Measurements from ENCODE around the gene DNAI1. TPM values are rescaled to one million over a fixed set of nuclear protein-coding genes. Genes with fewer than 3 reads are reported as not detected.

Gene DNAI1
- total RNA-seq, 1 experiment from 2014 or later = 1.1 TPM

- ChIA-PET CTCF (interaction anchor here (1.0 kb wide), 1 partner anchor 703 kb away, joined by 3 read pairs; no protein-coding TSS in a partner anchor), RAD21 (ENCODE audit: low non-redundant PET in 1 of 2, low total read pairs in 2 of 2, uncharacterized antibody in 2 of 2, unreplicated experiment in 2 of 2) (no interaction called here), POLR2A (no interaction called here)
- Histone ChIP-seq H3K4me3 (replicated peaks in 1 of 2; ENCODE audit: low read depth in 1 of 2, low read length in 2 of 2) (no peak overlapping the region), H3K9ac (ENCODE audit: low read length) (no peak overlapping the region), H3K27ac (ENCODE audit: low read depth, low read length) (no peak overlapping the region), H3K36me3 (ENCODE audit: control insufficient read depth in 1 of 2, insufficient read depth in 2 of 2, low read length in 2 of 2) (no peaks in the 10 kb centered on the region), H3K9me3 (ENCODE audit: control insufficient read depth in 1 of 2, insufficient read depth in 1 of 2, low read depth in 1 of 2, low read length in 2 of 2) (no peaks in the 10 kb centered on the region), H3K4me1 (ENCODE audit: control insufficient read depth in 1 of 2, insufficient read depth in 2 of 2, low read length in 2 of 2) (peaks cover 3 to 8% of the 10 kb centered on the region in 2 experiments; a peak in 3 of 4 replicates), H2AFZ (ENCODE audit: low read depth, low read length, poor library complexity, severe bottlenecking) (no peak overlapping the region), H3K9me2 (ENCODE audit: insufficient read depth) (no peaks in the 10 kb centered on the region), H3K4me2 (ENCODE audit: low read length) (no peak overlapping the region), H3K79me2 (ENCODE audit: insufficient read depth, low read length) (no peaks in the 10 kb centered on the region), H4K20me1 (ENCODE audit: insufficient read depth) (no peaks in the 10 kb centered on the region), H3K27me3 (ENCODE audit: insufficient read depth, low read length) (no peaks in the 10 kb centered on the region)
- DNase-seq (ENCODE audit: low read depth, low spot score) = no peak
- no peak for ATAC-seq
- BruUV-seq (replicated peaks) = no TSS peak
- TF ChIP-seq, protein P1, sequence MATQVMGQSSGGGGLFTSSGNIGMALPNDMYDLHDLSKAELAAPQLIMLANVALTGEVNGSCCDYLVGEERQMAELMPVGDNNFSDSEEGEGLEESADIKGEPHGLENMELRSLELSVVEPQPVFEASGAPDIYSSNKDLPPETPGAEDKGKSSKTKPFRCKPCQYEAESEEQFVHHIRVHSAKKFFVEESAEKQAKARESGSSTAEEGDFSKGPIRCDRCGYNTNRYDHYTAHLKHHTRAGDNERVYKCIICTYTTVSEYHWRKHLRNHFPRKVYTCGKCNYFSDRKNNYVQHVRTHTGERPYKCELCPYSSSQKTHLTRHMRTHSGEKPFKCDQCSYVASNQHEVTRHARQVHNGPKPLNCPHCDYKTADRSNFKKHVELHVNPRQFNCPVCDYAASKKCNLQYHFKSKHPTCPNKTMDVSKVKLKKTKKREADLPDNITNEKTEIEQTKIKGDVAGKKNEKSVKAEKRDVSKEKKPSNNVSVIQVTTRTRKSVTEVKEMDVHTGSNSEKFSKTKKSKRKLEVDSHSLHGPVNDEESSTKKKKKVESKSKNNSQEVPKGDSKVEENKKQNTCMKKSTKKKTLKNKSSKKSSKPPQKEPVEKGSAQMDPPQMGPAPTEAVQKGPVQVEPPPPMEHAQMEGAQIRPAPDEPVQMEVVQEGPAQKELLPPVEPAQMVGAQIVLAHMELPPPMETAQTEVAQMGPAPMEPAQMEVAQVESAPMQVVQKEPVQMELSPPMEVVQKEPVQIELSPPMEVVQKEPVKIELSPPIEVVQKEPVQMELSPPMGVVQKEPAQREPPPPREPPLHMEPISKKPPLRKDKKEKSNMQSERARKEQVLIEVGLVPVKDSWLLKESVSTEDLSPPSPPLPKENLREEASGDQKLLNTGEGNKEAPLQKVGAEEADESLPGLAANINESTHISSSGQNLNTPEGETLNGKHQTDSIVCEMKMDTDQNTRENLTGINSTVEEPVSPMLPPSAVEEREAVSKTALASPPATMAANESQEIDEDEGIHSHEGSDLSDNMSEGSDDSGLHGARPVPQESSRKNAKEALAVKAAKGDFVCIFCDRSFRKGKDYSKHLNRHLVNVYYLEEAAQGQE (IDR thresholded peaks at IDR 0.05; ENCODE audit: low read depth) = no peak
- intact Hi-C loops (cut with micrococcal nuclease) = no loop called here
Observed at GRCh38 chr9:34517185-34517584, 58.6 kb downstream of the DNAI1 start.

- no peak overlapping the region for H3K9ac ChIP-seq (ENCODE audit: low read length)
- H3K27ac ChIP-seq (ENCODE audit: low read depth, low read length) = no peak overlapping the region
- intact Hi-C loops (cut with micrococcal nuclease) = no loop called here
- no TSS peak for BruUV-seq (replicated peaks)
- peaks cover 5 to 14% of the 10 kb centered on the region in 2 experiments; a peak in 3 of 4 replicates for H3K4me1 ChIP-seq (ENCODE audit: control insufficient read depth in 1 of 2, insufficient read depth in 2 of 2, low read length in 2 of 2)
- no peak overlapping the region for H3K4me3 ChIP-seq (replicated peaks in 1 of 2; ENCODE audit: low read depth in 1 of 2, low read length in 2 of 2)
- TF ChIP-seq POLR2A (IDR thresholded peaks at IDR 0.05; ENCODE audit: borderline replicate concordance, extremely low read depth, insufficient read depth, insufficient read length) (no peak), YY1 (IDR thresholded peaks at IDR 0.05; ENCODE audit: extremely low read depth, insufficient replicate concordance, low read depth, low read length) (no peak), POLR2AphosphoS5 (IDR thresholded peaks at IDR 0.05; ENCODE audit: low read depth, low read length) (no peak)
- no peak for DNase-seq (ENCODE audit: low read depth, low spot score)
- no peaks in the 10 kb centered on the region for H3K27me3 ChIP-seq (ENCODE audit: insufficient read depth, low read length)
- no peaks in the 10 kb centered on the region for H3K36me3 ChIP-seq (ENCODE audit: control insufficient read depth in 1 of 2, insufficient read depth in 2 of 2, low read length in 2 of 2)
- ChIA-PET POLR2A (no interaction called here), CTCF (interaction anchor here (2.0 kb wide), 1 partner anchor 73 kb away, joined by 8 read pairs; no protein-coding TSS in a partner anchor), RAD21 (ENCODE audit: low non-redundant PET in 1 of 2, low total read pairs in 2 of 2, uncharacterized antibody in 2 of 2, unreplicated experiment in 2 of 2) (no interaction called here)
- no peak overlapping the region for H3K4me2 ChIP-seq (ENCODE audit: low read length)
- H3K9me3 ChIP-seq (ENCODE audit: control insufficient read depth in 1 of 2, insufficient read depth in 1 of 2, low read depth in 1 of 2, low read length in 2 of 2) = no peaks in the 10 kb centered on the region
- no peaks in the 10 kb centered on the region for H4K20me1 ChIP-seq (ENCODE audit: insufficient read depth)
- ATAC-seq = no peak
- H3K9me2 ChIP-seq (ENCODE audit: insufficient read depth) = no peaks in the 10 kb centered on the region
- no peaks in the 10 kb centered on the region for H3K79me2 ChIP-seq (ENCODE audit: insufficient read depth, low read length)
- H2AFZ ChIP-seq (ENCODE audit: low read depth, low read length, poor library complexity, severe bottlenecking) = no peak overlapping the region
Observed at GRCh38 chr9:34518110-34518616, 59.6 kb downstream of the DNAI1 start.
